Measurements from ENCODE around the gene CDK11A. TPM values are rescaled to one million over a fixed set of nuclear protein-coding genes. Genes with fewer than 3 reads are reported as not detected.
"Not testable (repeated sequence)": the region's sequence is repeated elsewhere in the genome, so short reads cannot be mapped to it uniquely, and the experiment has no call there.

The CDK11A gene
- total RNA-seq, 1 donor from 2014 or later: 4.2 TPM

DNA sequence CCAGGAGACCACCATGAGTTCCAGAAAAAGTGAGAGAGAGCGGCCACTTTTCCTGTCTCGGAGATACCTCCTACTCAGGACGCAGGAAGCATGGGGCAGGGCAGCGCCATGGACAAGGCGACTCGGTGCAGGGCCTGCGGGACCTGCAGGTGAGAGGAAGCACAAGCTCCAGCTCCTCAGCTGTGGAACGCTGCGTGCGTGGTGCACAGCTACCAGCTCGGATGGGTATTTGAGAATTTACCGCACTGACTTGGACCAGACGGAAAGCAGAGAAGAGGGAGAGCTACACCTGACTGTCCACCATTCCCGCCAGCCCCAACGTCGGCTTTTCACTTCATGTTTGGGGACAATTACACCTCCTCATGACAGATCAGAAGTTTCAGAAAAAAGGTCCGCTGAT, 8.2 kb upstream of the CDK11A start:
- no peaks in the 10 kb centered on the region for H3K27me3 ChIP-seq (ENCODE audit: control insufficient read depth, insufficient read depth, low read length)
- no peak for DNase-seq (ENCODE audit: low read depth)
- H3K36me3 ChIP-seq (ENCODE audit: control insufficient read depth, insufficient read depth, low read length): peaks cover 6% of the 10 kb centered on the region
- TF ChIP-seq, protein P1, sequence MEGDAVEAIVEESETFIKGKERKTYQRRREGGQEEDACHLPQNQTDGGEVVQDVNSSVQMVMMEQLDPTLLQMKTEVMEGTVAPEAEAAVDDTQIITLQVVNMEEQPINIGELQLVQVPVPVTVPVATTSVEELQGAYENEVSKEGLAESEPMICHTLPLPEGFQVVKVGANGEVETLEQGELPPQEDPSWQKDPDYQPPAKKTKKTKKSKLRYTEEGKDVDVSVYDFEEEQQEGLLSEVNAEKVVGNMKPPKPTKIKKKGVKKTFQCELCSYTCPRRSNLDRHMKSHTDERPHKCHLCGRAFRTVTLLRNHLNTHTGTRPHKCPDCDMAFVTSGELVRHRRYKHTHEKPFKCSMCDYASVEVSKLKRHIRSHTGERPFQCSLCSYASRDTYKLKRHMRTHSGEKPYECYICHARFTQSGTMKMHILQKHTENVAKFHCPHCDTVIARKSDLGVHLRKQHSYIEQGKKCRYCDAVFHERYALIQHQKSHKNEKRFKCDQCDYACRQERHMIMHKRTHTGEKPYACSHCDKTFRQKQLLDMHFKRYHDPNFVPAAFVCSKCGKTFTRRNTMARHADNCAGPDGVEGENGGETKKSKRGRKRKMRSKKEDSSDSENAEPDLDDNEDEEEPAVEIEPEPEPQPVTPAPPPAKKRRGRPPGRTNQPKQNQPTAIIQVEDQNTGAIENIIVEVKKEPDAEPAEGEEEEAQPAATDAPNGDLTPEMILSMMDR (IDR thresholded peaks at IDR 0.05; ENCODE audit: insufficient read depth, low read length, severe bottlenecking): no peak
- H3K4me3 ChIP-seq (ENCODE audit: low read depth, low read length): no peak overlapping the region
- no peak for FAIRE-seq

DNA sequence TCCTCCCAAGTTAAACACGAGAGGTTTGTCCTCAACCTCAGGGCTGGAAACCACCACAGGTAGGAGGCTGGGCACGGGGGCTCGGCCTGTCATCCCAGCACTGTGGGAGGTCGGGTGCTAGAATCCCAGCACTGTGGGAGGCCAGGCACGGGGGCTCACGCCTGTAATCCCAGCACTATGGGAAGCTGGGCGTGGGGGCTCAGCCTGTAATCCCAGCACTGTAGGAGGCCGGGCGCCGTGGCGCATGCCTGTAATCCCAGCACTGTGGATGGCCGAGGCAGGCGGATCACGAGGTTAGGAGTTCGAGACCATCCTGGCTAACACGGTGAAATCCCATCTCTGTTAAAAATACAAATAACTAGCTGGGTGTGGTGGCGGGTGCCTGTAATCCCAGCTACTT, 6.7 kb upstream of the CDK11A start:
- no peak for FAIRE-seq
- Histone ChIP-seq H3K4me3 (ENCODE audit: low read depth, low read length) (no peak overlapping the region), H3K36me3 (ENCODE audit: control insufficient read depth, insufficient read depth, low read length) (peaks cover 6% of the 10 kb centered on the region), H3K27me3 (ENCODE audit: control insufficient read depth, insufficient read depth, low read length) (no peaks in the 10 kb centered on the region)
- TF ChIP-seq, protein P1 (IDR thresholded peaks at IDR 0.05; ENCODE audit: insufficient read depth, low read length, severe bottlenecking): no peak
- no peak for DNase-seq (ENCODE audit: low read depth)

DNA sequence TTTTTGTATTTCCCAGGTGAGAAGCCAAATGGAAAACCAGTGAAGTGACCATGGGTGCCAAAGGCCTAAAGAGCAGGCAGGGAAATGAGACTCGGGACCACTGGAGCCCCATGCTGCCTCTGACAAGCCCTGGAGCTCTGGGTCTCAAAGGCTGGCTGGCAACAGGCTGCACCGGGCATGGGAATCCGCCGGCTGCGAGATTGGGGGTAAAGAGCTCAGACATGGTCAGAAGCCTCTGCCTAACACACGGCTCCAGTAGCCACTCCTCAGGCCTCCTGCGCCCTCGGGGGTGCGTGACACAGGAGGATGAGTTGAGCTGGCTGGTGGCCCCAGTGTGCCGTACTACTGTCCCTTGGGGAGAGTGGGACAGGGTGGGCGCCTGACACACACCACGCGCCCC, 6.1 kb upstream of the CDK11A start:
- not testable (repeated sequence) for H3K4me3 ChIP-seq (ENCODE audit: low read depth, low read length); H3K27me3 ChIP-seq (ENCODE audit: control insufficient read depth, insufficient read depth, low read length); H3K36me3 ChIP-seq (ENCODE audit: control insufficient read depth, insufficient read depth, low read length); DNase-seq (ENCODE audit: low read depth); FAIRE-seq

DNA sequence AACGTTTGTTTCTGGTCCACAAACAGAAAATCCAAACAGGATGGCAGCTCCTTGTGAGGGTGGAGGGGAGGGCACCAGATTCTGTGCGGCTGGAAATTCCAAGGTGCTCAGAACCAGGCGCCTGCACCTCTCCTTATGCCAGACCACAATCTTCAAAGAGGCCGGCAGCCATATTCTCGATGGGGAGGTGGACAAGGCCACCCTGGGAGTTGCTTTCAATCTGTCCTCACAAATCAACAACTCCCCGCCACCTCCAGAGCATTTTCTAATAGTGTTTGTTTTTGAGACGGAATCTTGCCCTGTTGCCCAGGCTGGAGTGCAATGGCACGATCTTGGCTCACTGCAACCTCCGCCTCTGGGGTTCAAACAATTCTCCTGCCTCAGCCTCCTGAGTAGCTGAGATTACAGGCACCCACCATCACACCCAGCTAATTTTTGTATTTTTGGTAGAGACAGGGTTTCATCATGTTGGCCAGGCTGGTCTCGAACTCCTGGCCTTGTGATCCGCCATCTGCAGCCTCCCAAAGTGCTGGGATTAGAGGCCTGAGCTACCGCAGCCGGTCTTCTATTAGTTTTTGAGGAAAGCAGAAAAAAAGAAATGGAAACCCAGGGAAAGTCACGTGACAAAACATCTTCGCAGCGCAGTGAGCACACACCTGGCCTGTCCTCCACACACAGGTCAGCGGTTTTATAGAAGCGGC, 5.1 kb upstream of the CDK11A start:
- FAIRE-seq; H3K36me3 ChIP-seq (ENCODE audit: control insufficient read depth, insufficient read depth, low read length); H3K27me3 ChIP-seq (ENCODE audit: control insufficient read depth, insufficient read depth, low read length); H3K4me3 ChIP-seq (ENCODE audit: low read depth, low read length); DNase-seq (ENCODE audit: low read depth): not testable (repeated sequence)

DNA sequence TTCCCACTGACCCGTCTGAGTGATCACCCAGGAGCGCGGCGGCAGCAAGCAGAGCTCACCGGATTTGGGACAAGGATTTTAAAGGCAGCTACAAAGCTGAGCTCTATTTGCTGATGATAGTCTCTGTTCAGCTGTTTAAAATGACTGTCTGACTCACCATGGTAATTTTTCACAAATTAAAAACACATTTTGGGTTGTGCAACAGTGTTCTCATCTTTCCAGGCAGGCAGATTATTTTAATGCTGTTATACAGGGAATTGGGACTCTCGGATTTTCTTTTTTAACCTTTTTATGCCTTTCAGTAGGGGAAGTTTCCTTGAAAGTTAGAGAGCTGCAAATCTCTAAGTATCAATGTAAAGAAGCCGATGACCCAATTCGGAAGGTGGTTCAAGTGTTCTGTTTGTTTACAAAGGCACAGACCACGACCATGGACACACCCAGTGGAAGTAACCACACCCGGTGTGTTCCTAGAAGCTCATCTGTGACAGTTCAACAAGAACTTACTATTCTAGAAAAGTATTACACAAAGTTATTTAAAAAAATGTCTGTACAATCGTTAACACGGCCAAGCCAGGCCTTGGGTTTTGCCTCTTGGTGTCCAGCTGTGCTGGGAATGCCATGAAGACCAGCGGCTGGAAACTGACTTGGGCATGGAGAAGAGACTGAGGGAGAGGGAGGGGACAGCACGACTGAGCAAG, 4.3 kb upstream of the CDK11A start:
- DNase-seq (ENCODE audit: low read depth); H3K27me3 ChIP-seq (ENCODE audit: control insufficient read depth, insufficient read depth, low read length); H3K36me3 ChIP-seq (ENCODE audit: control insufficient read depth, insufficient read depth, low read length); H3K4me3 ChIP-seq (ENCODE audit: low read depth, low read length): not testable (repeated sequence)
- FAIRE-seq: peak; percentile 28

DNA sequence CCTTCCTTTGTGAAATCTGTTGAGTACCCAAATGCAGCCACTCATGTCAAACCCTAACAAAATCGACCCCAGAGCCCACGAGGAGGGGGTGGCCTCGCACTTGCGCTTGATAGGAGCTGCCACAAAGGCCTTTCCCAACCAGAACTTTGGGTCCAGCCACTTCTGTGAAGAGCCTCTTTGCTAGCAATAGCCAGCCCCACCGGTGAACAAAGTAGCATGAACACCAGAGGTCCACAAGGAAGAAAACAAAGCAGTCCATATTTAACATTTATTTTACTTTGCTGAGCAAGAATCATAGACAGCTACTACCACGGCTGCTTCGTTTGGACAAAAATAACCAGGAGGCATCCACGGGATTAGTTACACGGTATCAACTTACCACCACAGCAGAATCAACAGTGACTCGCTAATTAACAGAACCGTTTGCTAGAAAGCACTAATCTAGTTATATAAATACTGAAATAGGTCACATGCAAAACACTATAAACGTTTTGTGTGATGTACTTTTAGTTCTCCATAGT, 3.0 kb upstream of the CDK11A start:
- DNase-seq (ENCODE audit: low read depth); H3K36me3 ChIP-seq (ENCODE audit: control insufficient read depth, insufficient read depth, low read length); FAIRE-seq: not testable (repeated sequence)

DNA sequence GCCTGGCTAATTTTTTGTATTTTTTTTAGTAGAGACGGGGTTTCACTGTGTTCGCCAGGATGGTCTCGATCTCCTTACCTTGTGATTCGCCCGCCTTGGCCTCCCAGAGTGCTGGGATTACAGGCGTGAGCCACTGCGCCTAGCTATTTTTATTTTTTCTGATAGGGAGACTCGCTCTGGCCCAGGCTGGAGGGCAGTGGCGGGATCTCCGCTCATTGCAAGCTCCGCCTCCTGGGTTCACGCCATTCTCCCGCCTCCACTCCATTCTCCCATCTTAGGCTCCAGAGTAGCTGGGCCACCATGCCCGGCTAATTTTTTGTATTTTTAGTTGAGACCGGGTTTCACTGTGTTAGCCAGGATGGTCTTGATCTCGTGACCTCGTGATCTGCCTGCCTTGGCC, 1.9 kb upstream of the CDK11A start:
- not testable (repeated sequence) for H3K4me3 ChIP-seq (ENCODE audit: low read depth, low read length); FAIRE-seq; H3K36me3 ChIP-seq (ENCODE audit: control insufficient read depth, insufficient read depth, low read length); DNase-seq (ENCODE audit: low read depth); H3K27me3 ChIP-seq (ENCODE audit: control insufficient read depth, insufficient read depth, low read length)

More for the DNA sequence above, 3.0 kb upstream of the CDK11A start:
- H3K4me3 ChIP-seq (ENCODE audit: low read depth, low read length); H3K27me3 ChIP-seq (ENCODE audit: control insufficient read depth, insufficient read depth, low read length): not testable (repeated sequence)

DNA sequence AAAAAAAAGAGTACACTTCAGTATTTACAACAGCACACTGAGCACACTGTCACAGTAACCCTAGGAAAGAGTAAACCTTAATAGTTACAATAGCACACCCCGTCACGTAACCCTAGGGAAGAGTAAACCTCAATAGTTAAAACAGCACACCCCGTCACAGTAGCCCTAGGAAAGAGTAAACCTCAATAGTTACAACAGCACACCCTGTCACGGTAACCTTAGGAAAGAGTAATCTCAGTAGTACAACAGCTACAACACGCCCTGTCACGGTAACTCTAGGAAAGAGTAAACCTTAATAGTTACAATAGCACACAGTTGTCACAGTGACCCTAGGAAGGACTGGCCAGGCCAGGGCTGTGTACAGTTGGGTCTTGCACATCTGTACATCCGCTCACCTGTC, 3.0 kb downstream of the CDK11A start:
- no peak overlapping the region for H3K4me3 ChIP-seq (ENCODE audit: low read depth, low read length)
- TF ChIP-seq, protein P1 (IDR thresholded peaks at IDR 0.05; ENCODE audit: insufficient read depth, low read length, severe bottlenecking): no peak
- FAIRE-seq: no peak
- H3K36me3 ChIP-seq (ENCODE audit: control insufficient read depth, insufficient read depth, low read length): peaks cover 11% of the 10 kb centered on the region
- H3K27me3 ChIP-seq (ENCODE audit: control insufficient read depth, insufficient read depth, low read length): no peaks in the 10 kb centered on the region
- DNase-seq (ENCODE audit: low read depth): no peak

DNA sequence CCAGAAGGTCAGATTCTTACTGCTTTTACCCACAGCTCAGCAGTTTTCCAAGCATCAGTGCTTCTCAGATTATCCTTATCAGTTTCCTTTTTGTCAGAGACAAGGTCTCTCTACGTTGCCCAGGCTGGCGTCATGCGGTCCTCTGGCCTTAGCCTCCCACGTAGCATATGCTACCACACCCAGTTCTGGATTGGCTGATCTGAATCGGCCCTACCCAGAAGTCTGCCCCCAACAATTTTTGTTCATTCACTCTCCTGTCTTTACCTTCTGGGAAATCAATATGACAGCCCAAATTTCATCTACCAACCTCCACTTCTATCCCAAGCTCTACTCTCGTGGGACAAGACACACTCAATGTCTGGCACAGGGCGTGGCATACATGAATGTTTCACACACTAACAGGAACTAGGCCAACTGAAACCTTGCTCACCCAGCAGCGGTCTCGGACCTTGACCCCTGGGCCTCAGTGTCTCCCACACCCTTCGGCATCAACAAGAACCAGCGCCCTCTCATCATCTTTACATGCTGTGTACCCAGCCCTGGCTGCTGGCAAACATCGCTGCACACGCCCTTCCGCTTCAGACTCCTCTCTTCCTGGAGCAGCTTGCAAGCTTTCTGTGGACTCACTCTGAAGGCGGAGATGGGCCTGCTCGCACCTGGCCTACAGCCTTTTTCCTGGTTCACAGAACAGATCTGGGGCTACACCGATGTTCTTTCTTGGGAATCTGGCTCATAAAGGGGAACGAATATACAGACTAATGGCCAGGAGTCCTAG, 8.9 kb downstream of the CDK11A start:
- H3K27me3 ChIP-seq (ENCODE audit: control insufficient read depth, insufficient read depth, low read length); DNase-seq (ENCODE audit: low read depth); H3K36me3 ChIP-seq (ENCODE audit: control insufficient read depth, insufficient read depth, low read length); FAIRE-seq; H3K4me3 ChIP-seq (ENCODE audit: low read depth, low read length): not testable (repeated sequence)

DNA sequence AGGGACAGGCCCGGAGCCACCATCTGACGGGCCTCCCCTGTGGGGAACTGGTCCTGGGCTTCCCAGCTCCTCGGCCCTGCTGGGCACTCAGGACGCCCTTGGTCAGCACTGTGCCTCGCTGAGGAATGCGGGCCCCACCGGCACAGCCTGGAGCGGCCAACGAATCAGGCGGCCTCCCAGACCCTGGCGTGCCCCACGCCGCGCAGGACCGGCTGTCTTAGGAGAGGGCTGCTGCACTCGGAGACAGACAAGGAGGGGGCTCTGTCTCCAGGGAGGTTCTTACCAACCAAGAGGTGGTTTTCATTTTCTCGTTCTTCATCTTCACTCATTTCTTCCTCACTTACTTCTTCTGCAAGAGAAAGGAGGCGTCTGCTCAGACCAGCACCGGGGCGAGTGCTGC, 16.3 kb downstream of the CDK11A start:
- FAIRE-seq; H3K36me3 ChIP-seq (ENCODE audit: control insufficient read depth, insufficient read depth, low read length); H3K27me3 ChIP-seq (ENCODE audit: control insufficient read depth, insufficient read depth, low read length); H3K4me3 ChIP-seq (ENCODE audit: low read depth, low read length); DNase-seq (ENCODE audit: low read depth): not testable (repeated sequence)

DNA sequence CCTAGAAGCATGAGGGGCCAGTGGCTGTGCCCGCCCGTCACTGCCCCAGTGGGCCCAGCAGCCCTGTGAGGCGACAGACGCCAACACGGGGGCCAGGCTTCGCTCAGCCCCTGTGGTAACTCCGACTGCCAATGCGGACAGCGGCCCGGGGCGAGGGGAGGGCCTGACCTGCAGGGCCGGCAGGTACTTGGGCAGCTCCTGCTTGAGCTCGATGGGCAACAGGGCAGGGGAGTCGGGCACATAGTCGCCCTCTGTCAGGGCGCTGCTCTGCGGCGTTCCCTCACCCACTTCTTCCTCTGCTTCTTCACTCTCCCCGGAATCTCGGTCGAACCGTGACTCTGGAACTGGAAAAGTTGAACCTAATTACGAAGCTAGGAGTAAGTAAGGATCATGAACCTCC, 16.9 kb downstream of the CDK11A start:
- H3K4me3 ChIP-seq (ENCODE audit: low read depth, low read length); DNase-seq (ENCODE audit: low read depth); H3K36me3 ChIP-seq (ENCODE audit: control insufficient read depth, insufficient read depth, low read length); FAIRE-seq; H3K27me3 ChIP-seq (ENCODE audit: control insufficient read depth, insufficient read depth, low read length): not testable (repeated sequence)
